HEK293T (cell line): ENCODE data around the gene ZNF599.

Source experiments
- CTCF ChIA-PET: fragments of 350-600 bp; formaldehyde crosslinking; extraction: SDS; loops from one replicate; lab custom pipeline; 2021; ENCODE audit warnings: antibody characterized with exemption, inconsistent platforms; lab: Yijun Ruan, JAX
- POLR2A ChIA-PET: fragments of 350-600 bp; formaldehyde crosslinking; extraction: SDS; loops from one replicate; lab custom pipeline; 2020; ENCODE audit warnings: antibody characterized with exemption, inconsistent platforms; lab: Yijun Ruan, JAX
- DNase-seq: peaks from one replicate; pipeline ENCODE4 v3.0.0; 2012; ENCODE audit warnings: mixed read lengths; ENCODE audit errors: extremely low spot score
- ARNT ChIP-seq: fragments of 450-650 bp; IDR thresholded peaks from 2 replicates; pipeline ENCODE4 v1.6.1; 2017; ENCODE audit warnings: mild to moderate bottlenecking
- BHLHE40 ChIP-seq: fragments of 450-650 bp; IDR thresholded peaks from 2 replicates; pipeline ENCODE4 v1.6.1; 2016; ENCODE audit warnings: mild to moderate bottlenecking, moderate library complexity, borderline replicate concordance
- CTBP1 ChIP-seq: fragments of 450-650 bp; IDR thresholded peaks from 2 replicates; pipeline ENCODE4 v1.6.1; 2016; ENCODE audit warnings: borderline replicate concordance
- ELF4 ChIP-seq: fragments of 450-650 bp; IDR thresholded peaks from 2 replicates; pipeline ENCODE4 v1.6.1; 2017; ENCODE audit warnings: antibody characterized with exemption
- FOXA1 ChIP-seq: fragments of 450-650 bp; IDR thresholded peaks from 2 replicates; pipeline ENCODE4 v1.6.1; 2016; ENCODE audit warnings: mild to moderate bottlenecking
- FOXK2 ChIP-seq: fragments of 450-650 bp; IDR thresholded peaks from 2 replicates; pipeline ENCODE4 v1.6.1; 2016; ENCODE audit warnings: mild to moderate bottlenecking
- FOXM1 ChIP-seq: fragments of 450-650 bp; IDR thresholded peaks from 2 replicates; pipeline ENCODE4 v1.6.1; 2017; ENCODE audit warnings: mild to moderate bottlenecking, borderline replicate concordance
- HDGF ChIP-seq: fragments of 450-650 bp; IDR thresholded peaks from 2 replicates; pipeline ENCODE4 v1.6.1; 2017; ENCODE audit warnings: antibody characterized with exemption, borderline replicate concordance
- L3MBTL2 ChIP-seq: fragments of 450-650 bp; conservative IDR thresholded peaks from 2 replicates; pipeline ENCODE4 v1.6.1; 2016; ENCODE audit warnings: mild to moderate bottlenecking
- LEF1 ChIP-seq: fragments of 450-650 bp; IDR thresholded peaks from 2 replicates; pipeline ENCODE4 v1.6.1; 2017; ENCODE audit warnings: mild to moderate bottlenecking, borderline replicate concordance
- NFRKB ChIP-seq: fragments of 450-650 bp; IDR thresholded peaks from 2 replicates; pipeline ENCODE4 v1.6.1; 2016; ENCODE audit warnings: mild to moderate bottlenecking, moderate library complexity
- SP1 ChIP-seq: fragments of 450-650 bp; IDR thresholded peaks from 2 replicates; pipeline ENCODE4 v1.6.1; 2017
- SUZ12 ChIP-seq: fragments of 450-650 bp; IDR thresholded peaks from 2 replicates; pipeline ENCODE4 v1.6.1; 2016; ENCODE audit warnings: mild to moderate bottlenecking
- TARDBP ChIP-seq: fragments of 450-650 bp; IDR thresholded peaks from 2 replicates; pipeline ENCODE4 v1.6.1; 2016
- ZNF384 ChIP-seq: fragments of 450-650 bp; IDR thresholded peaks from 2 replicates; pipeline ENCODE4 v1.6.1; 2016
- TF ChIP-seq, protein P1 (sequence below): fragments of 450-650 bp; IDR thresholded peaks from 2 replicates; pipeline ENCODE4 v1.6.1; 2016

The ZNF599 gene

GRCh38 chr19:34786236-34786635, 13.2 kb upstream of the ZNF599 start:
- no peak for DNase-seq
- ChIA-PET CTCF (no interaction called here), POLR2A (no interaction called here)
- TF ChIP-seq HDGF (no peak), BHLHE40 (no peak), LEF1 (no peak)

GRCh38 chr19:34779652-34780051, 6.6 kb upstream of the ZNF599 start:
- ChIA-PET POLR2A (no interaction called here), CTCF (no interaction called here)
- no peak for TF ChIP-seq SP1
- no peak for TF ChIP-seq L3MBTL2
- TF ChIP-seq FOXM1, result no peak
- TF ChIP-seq CTBP1, result no peak
- TF ChIP-seq, protein P1, sequence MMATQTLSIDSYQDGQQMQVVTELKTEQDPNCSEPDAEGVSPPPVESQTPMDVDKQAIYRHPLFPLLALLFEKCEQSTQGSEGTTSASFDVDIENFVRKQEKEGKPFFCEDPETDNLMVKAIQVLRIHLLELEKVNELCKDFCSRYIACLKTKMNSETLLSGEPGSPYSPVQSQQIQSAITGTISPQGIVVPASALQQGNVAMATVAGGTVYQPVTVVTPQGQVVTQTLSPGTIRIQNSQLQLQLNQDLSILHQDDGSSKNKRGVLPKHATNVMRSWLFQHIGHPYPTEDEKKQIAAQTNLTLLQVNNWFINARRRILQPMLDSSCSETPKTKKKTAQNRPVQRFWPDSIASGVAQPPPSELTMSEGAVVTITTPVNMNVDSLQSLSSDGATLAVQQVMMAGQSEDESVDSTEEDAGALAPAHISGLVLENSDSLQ, result no peak
- no peak for TF ChIP-seq ELF4
- no peak for TF ChIP-seq LEF1
- no peak for TF ChIP-seq FOXK2
- TF ChIP-seq BHLHE40, result no peak
- TF ChIP-seq ZNF384, result no peak
- DNase-seq, result no peak

DNA sequence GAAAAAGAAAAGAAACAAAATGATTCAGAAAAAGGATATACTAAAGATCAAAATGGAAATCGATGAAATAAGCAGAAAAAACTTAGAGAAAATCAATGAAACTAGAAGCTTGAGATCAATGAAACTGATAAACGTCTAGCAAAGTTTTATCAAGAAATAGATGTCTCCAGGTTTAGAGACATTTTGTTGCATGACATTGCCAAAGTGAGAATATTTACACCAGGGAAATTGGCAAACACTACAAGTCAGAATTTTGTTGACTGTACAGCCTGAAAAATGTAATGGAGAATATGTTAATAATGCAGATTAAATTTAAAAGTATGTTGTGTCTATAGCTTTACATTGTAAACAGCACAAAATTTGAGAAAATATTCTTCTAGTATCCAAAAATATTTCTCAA, 5.3 kb upstream of the ZNF599 start:
- CTCF ChIA-PET, result no interaction called here
- POLR2A ChIA-PET, result no interaction called here
- DNase-seq, result no peak
- TF ChIP-seq, protein P1, result no peak
- TF ChIP-seq FOXA1 (no peak), SP1 (no peak), LEF1 (no peak), NFRKB (no peak), CTBP1 (no peak), FOXM1 (no peak), TARDBP (no peak), L3MBTL2 (no peak), ELF4 (no peak), ZNF384 (no peak), ARNT (no peak), SUZ12 (no peak), FOXK2 (no peak), BHLHE40 (no peak), HDGF (no peak)

DNA sequence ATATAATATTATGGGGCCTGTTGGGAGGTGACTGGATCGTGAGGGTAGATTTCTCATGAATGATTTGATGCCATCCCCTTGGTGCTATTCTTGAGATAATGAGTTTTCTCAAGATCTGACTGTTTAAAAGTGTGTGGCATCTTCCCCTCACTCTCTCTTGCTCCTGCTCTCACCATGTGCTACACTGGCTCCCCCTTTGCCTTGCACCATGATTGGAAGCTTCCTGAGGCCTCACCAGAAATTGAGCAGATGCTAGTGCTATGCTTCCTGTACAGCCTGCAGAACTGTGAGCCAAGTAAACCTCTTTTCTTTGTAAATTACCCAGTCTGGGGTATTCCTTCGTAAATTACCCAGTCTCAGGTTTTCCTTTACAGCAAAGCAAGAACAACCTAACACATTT, 1.8 kb upstream of the ZNF599 start:
- TF ChIP-seq HDGF (no peak), BHLHE40 (no peak), NFRKB (no peak), FOXM1 (no peak), TARDBP (no peak), ELF4 (no peak), SUZ12 (no peak), LEF1 (no peak), FOXK2 (no peak), CTBP1 (no peak), FOXA1 (no peak), L3MBTL2 (no peak)
- TF ChIP-seq, protein P1, result no peak
- DNase-seq, result no peak
- CTCF ChIA-PET, result no interaction called here

DNA sequence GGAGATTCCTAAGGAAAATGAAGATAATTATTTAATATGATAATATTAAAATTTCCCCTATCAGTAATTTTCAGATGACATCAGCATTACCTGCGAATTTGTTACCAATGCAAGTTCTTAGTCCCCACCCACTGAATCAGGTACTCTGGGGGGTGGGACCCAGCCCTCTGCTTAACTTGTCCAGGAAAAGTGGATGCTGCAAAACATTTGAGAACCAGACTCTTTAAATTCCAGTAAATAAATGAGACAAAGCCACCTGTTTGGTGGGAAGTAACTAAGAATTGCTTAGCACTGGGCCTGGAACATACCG, 495 bp upstream of the ZNF599 start:
- DNase-seq, result no peak
- no peak for TF ChIP-seq CTBP1
- TF ChIP-seq ZNF384, result no peak
- no peak for TF ChIP-seq SP1
- no peak for TF ChIP-seq FOXA1
- ChIA-PET POLR2A (no interaction called here), CTCF (no interaction called here)

More for the DNA sequence above, 1.8 kb upstream of the ZNF599 start:
- POLR2A ChIA-PET, result no interaction called here

GRCh38 chr19:34767951-34768350, 5.1 kb downstream of the ZNF599 start:
- POLR2A ChIA-PET, result no interaction called here
- no peak for DNase-seq
- CTCF ChIA-PET, result no interaction called here
- TF ChIP-seq L3MBTL2 (no peak), FOXK2 (no peak), HDGF (no peak), LEF1 (no peak), FOXM1 (no peak)

GRCh38 chr19:34766386-34766785, 6.6 kb downstream of the ZNF599 start:
- no peak for TF ChIP-seq TARDBP
- no peak for TF ChIP-seq BHLHE40
- TF ChIP-seq LEF1, result no peak
- ChIA-PET POLR2A (interaction anchor here (0.7 kb wide), 1 partner anchor 34 kb away, joined by 3 read pairs; no protein-coding TSS in a partner anchor), CTCF (no interaction called here)
- no peak for DNase-seq
